Measurements from ENCODE around the gene IFITM2.
"Not testable (repeated sequence)": the region's sequence is repeated elsewhere in the genome, so short reads cannot be mapped to it uniquely, and the experiment has no call there.

IFITM2 gene

GRCh38 chr11:280706-281485 lies 26.7 kb upstream of the IFITM2 start:
- DNase-seq (ENCODE audit: extremely low spot score, insufficient read length, low read depth) (no peak), FAIRE-seq (no peak)

GRCh38 chr11:281486-282161 lies 26.0 kb upstream of the IFITM2 start:
- FAIRE-seq (no peak), DNase-seq (ENCODE audit: extremely low spot score, insufficient read length, low read depth) (no peak)

- FAIRE-seq, result no peak
- no peak for DNase-seq (ENCODE audit: extremely low spot score, insufficient read length, low read depth)
Measured at GRCh38 chr11:282171-282570, 25.4 kb upstream of the IFITM2 start.

- no peak for FAIRE-seq
Measured at GRCh38 chr11:282630-283360, 24.8 kb upstream of the IFITM2 start.

GRCh38 chr11:283405-284104 lies 24.1 kb upstream of the IFITM2 start:
- no peak for FAIRE-seq
- no peak for DNase-seq (ENCODE audit: extremely low spot score, insufficient read length, low read depth)

More at GRCh38 chr11:282630-283360, 24.8 kb upstream of the IFITM2 start:
- DNase-seq (ENCODE audit: extremely low spot score, insufficient read length, low read depth), result no peak

GRCh38 chr11:284105-285020 lies 23.3 kb upstream of the IFITM2 start:
- DNase-seq (ENCODE audit: extremely low spot score, insufficient read length, low read depth) (no peak), FAIRE-seq (no peak)

- FAIRE-seq (no peak), DNase-seq (ENCODE audit: extremely low spot score, insufficient read length, low read depth) (no peak)
Measured at GRCh38 chr11:285021-285893, 22.4 kb upstream of the IFITM2 start.

- FAIRE-seq, result no peak
- no peak for DNase-seq (ENCODE audit: extremely low spot score, insufficient read length, low read depth)
Measured at GRCh38 chr11:285894-286220, 21.8 kb upstream of the IFITM2 start.

GRCh38 chr11:286977-287820 lies 20.4 kb upstream of the IFITM2 start:
- DNase-seq (ENCODE audit: extremely low spot score, insufficient read length, low read depth); FAIRE-seq: not testable (repeated sequence)

GRCh38 chr11:287821-288477 lies 19.7 kb upstream of the IFITM2 start:
- FAIRE-seq, result no peak
- DNase-seq (ENCODE audit: extremely low spot score, insufficient read length, low read depth), result no peak

- DNase-seq (ENCODE audit: extremely low spot score, insufficient read length, low read depth) (peak; percentile 77), FAIRE-seq (no peak)
Measured at GRCh38 chr11:288478-289397, 18.9 kb upstream of the IFITM2 start, which contains the start of gene PGGHG. Gene PGGHG, plus strand, starts transcription at chr11:289126. Its CDS starts 691 bp downstream, at chr11:289817.

GRCh38 chr11:289398-289711 lies 18.3 kb upstream of the IFITM2 start:
- FAIRE-seq (no peak), DNase-seq (ENCODE audit: extremely low spot score, insufficient read length, low read depth) (no peak)

- no peak for DNase-seq (ENCODE audit: extremely low spot score, insufficient read length, low read depth)
- FAIRE-seq, result no peak
Measured at GRCh38 chr11:289712-290620, 17.6 kb upstream of the IFITM2 start.

GRCh38 chr11:290621-291231 lies 16.9 kb upstream of the IFITM2 start:
- FAIRE-seq (no peak), DNase-seq (ENCODE audit: extremely low spot score, insufficient read length, low read depth) (no peak)

All from GM18507 (cell line).